HG03558 (cell line): ENCODE measurements around the gene IGFN1.
A peak's percentile ranks its signal among the peaks of the same experiment; 100 is the strongest.
"Not testable (repeated sequence)": the region's sequence is repeated elsewhere in the genome, so short reads cannot be mapped to it uniquely, and the experiment has no call there.

Source experiments
- ATAC-seq: cut with Tn5 transposase; IDR thresholded peaks from one replicate; pipeline ENCODE4 v1.9.1; 2021; ENCODE audit warnings: moderate number of reproducible peaks; ENCODE audit not compliant: unreplicated experiment; ENCODE audit errors: extremely low read depth

IGFN1 gene

GRCh38 chr1:201157949-201158348, 32.7 kb upstream of the IGFN1 start:
- ATAC-seq, result no peak

GRCh38 chr1:201163036-201163435, 27.6 kb upstream of the IGFN1 start:
- not testable (repeated sequence) for ATAC-seq

- ATAC-seq, result no peak
These were observed 26.9 kb upstream of the IGFN1 start for GRCh38 chr1:201163707-201164106.

DNA sequence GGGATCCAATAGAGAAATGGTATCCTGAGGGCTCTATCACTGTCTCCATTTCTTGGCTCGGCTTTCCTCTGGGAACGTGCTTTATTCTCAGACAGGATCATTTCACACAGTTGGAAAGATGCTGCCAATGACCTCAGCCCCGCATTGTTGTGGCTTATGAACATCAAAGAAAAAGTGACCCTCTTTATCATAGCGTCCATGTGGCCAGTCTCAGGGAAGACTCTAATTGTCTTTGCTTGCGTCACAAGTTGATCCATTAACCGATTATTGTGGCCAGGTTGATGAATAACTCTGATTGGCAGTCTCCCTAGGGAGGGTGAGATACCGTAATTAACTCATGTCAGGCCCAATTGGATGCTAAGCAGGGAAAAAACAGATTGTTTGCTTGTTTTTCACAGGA, 26.0 kb upstream of the IGFN1 start:
- ATAC-seq, result no peak

DNA sequence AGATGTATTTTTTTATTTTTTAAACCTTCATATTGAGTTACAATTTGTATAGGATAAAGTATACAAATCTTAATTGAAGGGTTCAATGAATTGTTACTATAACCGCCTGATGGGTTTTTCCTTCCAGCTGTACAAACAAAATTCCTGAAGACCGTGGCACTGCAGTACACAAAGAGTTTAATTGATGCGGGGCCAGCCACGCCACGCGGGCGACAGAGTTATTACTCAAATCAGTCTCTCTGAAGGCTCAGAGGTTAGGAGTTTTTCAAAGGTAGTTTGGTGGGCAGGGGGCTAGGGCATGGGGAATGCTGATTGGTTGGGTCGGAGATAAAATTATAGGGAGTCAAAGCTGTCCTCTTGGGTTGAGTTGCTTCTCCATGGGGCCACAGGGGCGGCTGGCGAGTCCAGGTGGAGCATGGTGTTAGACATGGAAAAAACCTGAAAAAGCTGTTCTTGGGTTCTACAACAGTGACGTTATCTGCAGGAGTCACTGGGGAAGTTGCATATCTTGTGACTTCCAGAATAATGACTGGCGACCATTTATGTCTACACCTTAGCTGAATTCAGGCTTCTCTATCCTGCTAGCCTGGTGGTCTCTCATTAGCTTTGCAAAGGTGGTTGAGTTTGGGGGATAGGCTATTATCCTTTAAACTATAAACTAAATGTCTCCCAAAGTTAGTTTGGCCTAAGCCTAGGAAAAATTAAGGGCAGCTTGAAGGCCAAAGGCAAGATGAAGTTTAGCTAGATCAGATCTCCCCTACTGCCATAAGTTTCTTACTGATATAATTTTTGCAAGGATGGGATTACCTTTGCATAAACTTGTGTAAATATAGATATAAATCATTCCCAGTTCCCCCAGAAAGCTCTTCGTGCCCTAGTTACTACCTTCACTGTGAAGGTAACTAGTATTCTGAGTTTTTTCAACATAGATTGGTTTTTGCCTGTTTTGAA, 23.3 kb upstream of the IGFN1 start:
- no peak for ATAC-seq

GRCh38 chr1:201169203-201169602, 21.4 kb upstream of the IGFN1 start:
- no peak for ATAC-seq

DNA sequence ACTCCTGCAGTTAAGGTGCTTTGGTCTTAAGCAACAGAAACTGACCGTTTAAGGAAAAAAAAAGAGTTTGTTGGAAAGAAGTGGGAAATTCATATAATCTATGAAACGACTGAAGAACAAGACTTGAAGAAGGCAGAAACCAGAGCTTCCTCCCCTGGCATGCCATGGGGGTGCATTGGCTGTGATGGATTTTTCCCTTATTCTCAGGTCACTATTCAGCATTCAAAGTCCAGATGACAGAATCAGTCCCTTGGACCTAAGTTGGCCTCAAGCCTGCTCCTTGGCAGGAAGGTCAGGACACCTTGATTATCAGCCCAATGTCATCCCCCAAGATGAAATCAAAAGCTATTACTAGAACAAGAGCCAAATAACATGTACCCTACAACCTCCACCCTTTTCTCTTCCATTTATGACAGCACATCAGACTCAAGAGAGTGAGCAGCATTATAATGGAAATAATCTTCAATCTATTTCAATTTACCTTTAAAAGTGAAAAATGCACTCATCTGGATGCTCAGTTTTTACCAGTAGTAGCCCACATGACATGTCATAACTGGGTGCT, 20.6 kb upstream of the IGFN1 start:
- ATAC-seq, result no peak

- peak; percentile 87 for ATAC-seq
These were observed 20.0 kb upstream of the IGFN1 start for GRCh38 chr1:201170533-201171062.

DNA sequence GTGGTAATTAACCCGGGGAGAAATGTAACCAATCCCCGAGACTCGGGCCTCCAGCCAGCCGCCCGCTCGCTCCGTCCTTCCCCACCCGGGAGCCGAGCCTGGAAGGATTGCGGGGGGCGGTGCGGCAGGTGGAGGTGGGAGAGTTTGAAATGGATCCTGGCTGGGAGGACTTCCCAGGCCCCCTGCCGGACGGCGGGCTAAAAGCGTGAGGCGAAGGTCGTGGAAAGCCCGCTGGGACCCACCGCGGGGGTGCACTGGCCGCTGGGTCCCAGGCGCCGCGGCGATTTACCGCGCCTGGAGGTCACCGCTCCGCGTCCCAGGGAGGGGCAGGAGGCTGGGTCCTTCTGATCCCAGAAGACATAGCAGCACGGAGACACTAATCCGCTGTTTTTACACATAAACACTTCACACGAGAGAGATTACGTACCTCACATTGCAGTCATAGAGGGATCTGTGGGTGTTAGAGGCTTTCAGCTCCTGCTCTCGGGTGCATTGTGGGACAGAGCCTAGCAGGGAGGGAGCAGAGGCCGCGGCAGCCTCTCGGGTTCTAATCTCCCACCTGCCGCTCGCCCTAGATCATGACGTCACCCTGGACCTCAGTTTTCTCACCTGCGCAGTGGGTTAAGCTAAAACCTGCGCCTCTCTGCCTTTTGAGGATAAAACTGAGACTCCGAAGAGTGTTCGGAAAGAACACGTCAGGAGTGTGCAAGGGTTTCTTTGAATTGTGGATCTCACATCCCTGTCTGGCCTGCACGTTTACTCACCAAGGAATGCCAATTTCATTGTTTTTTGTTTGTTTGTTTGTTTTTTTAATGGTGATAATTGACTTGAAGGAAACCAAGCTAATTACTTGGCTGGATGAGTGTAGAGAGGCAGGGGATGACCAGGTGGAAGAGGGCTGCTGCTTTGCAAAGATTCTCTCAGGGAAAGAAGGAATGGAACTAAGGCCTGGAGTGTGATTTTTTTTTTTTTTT, 19.3 kb upstream of the IGFN1 start:
- ATAC-seq, result peak; percentile 8

GRCh38 chr1:201172326-201172725, 18.3 kb upstream of the IGFN1 start:
- ATAC-seq, result no peak

GRCh38 chr1:201172999-201173610, 17.5 kb upstream of the IGFN1 start:
- ATAC-seq, result no peak

DNA sequence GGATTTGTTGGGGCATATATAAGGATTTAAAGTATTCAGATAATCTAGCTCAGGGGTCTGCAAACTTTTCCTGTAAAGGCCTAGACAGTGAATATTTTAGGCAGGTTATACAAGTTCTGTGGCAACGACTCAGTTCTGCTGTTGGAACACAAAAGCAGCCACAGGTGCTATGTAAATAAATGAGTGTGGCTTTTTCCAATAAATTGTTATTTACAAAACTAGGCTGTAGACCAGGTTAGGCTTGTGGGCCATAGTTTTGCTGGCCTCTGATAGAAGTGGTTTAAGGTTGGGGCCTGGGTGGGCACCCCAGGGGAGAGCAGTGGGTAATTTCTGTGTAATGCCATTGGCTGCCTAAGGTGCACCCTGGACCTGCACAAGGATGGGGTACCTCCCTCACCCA, 16.9 kb upstream of the IGFN1 start:
- ATAC-seq, result no peak

DNA sequence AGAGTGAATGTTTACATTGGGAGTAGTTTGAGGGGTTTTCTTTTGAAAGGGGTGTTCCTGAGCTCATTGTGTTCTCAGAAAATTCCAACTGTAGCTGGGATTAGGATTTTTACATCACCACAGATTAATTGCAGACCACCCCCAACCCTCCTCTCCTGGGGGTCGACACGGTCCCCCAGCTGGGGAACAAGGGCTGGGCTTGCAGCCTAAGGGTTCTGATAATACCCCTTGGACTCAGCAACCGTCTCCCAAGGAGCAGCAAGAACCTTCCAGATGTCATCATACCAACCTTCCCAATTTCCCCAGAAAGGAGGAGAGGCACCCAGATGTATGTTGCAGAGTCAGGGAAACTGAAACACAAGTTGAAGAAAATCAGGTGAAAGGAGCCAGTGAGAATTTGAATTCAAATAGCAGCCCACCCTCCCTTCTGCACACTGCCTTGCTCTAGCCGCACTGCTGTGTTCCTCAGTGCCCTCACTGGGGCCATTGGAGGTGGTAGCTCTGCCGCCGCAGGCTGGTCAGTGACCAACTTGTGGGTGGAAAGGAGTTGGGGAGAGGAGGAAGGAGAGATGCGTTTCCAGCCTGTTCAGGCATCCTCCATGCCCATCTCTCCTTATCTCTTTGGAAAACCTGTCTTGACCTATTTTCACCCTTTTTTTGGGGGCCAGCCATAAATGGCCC, 14.7 kb upstream of the IGFN1 start:
- no peak for ATAC-seq

- no peak for ATAC-seq
These were observed 13.7 kb upstream of the IGFN1 start for GRCh38 chr1:201176940-201177339.

GRCh38 chr1:201178718-201179117, 11.9 kb upstream of the IGFN1 start:
- ATAC-seq, result no peak

GRCh38 chr1:201180141-201180540, 10.5 kb upstream of the IGFN1 start:
- ATAC-seq, result no peak

GRCh38 chr1:201180901-201181300, 9.7 kb upstream of the IGFN1 start:
- no peak for ATAC-seq

- no peak for ATAC-seq
These were observed 9.3 kb upstream of the IGFN1 start for GRCh38 chr1:201181323-201181722.

DNA sequence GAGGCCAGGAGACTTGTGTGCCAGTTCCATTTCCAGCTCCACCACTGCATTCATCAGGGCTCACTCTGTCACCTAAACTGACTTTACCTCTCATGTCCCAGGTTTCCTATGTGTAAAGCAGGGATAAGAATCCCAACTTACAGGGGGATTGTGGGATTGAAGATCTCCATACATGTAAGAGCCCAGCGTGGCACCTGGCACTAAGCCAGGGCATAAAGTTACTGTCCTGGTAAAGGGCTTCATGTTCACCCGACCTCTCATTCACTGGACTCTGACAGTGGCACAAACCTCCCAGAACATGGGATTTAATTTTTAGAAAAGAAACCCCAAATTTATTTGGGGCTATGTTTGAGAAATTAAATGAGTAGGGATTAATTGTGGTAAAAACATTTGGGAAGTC, 8.9 kb upstream of the IGFN1 start:
- ATAC-seq, result no peak
